K562 (cell line): ENCODE measurements around the gene RCOR1. TPM values are rescaled to one million over a fixed set of nuclear protein-coding genes. Genes with fewer than 3 reads are reported as not detected.

ENCODE experiments used
- ATAC-seq: fragments of 200-7000 bp; cut with Tn5 transposase; 3 replicates; pipeline ENCODE4 v1.9.1; 2020; ENCODE audit warnings: moderate library complexity
- BruUV-seq: library from RNA; stranded (reverse); fragments of 400-500 nt; replicated peaks from 2 replicates; lab custom pipeline; 2021; lab: Mats Ljungman, UMichigan
- CTCF ChIA-PET: fragments of 300-600 bp; formaldehyde crosslinking; extraction: SDS; loops from one replicate; lab custom pipeline; 2021; ENCODE audit warnings: low intra/inter-chr PET ratio; lab: Yijun Ruan, JAX
- POLR2A ChIA-PET: fragments of 300-600, 350-650 bp; sonication (Branson Sonifier 250); formaldehyde crosslinking; extraction: SDS; loops from one replicate; lab custom pipeline; 2021; ENCODE audit warnings: antibody characterized with exemption, inconsistent platforms; lab: Yijun Ruan, JAX
- DNase-seq, 4 experiments: peaks; one replicate each; pipeline versions ENCODE4 v3.0.0 to v3.0.0-alpha.2; 2011 to 2018; ENCODE audit warnings: low spot score in 3 of 4, mixed read lengths in 3 of 4; ENCODE audit errors: extremely low read depth in 1 of 4
- FAIRE-seq: peaks from 2 replicates; lab custom pipeline; 2011; peaks lifted over from hg19 to GRCh38; lab: Jason Lieb, UNC
- H2AFZ ChIP-seq: 2 replicates; pipeline ENCODE4 v1.6.0; 2011; ENCODE audit warnings: low read depth, low read length, control low read depth, inconsistent platforms
- H3K27ac ChIP-seq: fragments of 200-600 bp; 3 replicates; pipeline ENCODE4 v1.8.0; 2011; ENCODE audit warnings: low read depth, mild to moderate bottlenecking, control low read depth, inconsistent platforms, low read length, moderate library complexity, mixed read lengths; ENCODE audit errors: extremely low read depth
- H3K27me3 ChIP-seq, 2 experiments: fragments of 300-600 bp in 1 of 2; 2 replicates in 1 of 2; 3 replicates in 1 of 2; pipeline versions ENCODE4 v1.6.0 to v1.8.0; 2011; ENCODE audit warnings: inconsistent platforms in 2 of 2, low read length in 2 of 2, mild to moderate bottlenecking in 1 of 2, mixed read lengths in 1 of 2, moderate library complexity in 1 of 2; ENCODE audit not compliant: control insufficient read depth in 2 of 2, insufficient read depth in 2 of 2
- H3K36me3 ChIP-seq: fragments of 300-600 bp; 3 replicates; pipeline ENCODE4 v1.8.0; 2011; ENCODE audit warnings: mild to moderate bottlenecking, low read length, inconsistent platforms; ENCODE audit not compliant: control insufficient read depth, insufficient read depth
- H3K4me1 ChIP-seq, 2 experiments: fragments of 200-600 bp in 1 of 2; replicated peaks in 1 of 2; 2 replicates in 1 of 2; 3 replicates in 1 of 2; pipeline versions ENCODE4 v1.5.1 to v1.8.0; 2011; ENCODE audit warnings: inconsistent platforms in 2 of 2, low read length in 2 of 2, mild to moderate bottlenecking in 1 of 2, mixed read lengths in 1 of 2, moderate library complexity in 1 of 2; ENCODE audit not compliant: control insufficient read depth in 2 of 2, insufficient read depth in 2 of 2
- H3K4me2 ChIP-seq: 2 replicates; pipeline ENCODE4 v1.6.1; 2011; ENCODE audit warnings: low read length, control low read depth, inconsistent platforms, mixed read lengths; ENCODE audit not compliant: insufficient read depth
- H3K4me3 ChIP-seq: fragments of 200-600 bp; sonication (generic), shearing (Covaris generic); 2 replicates; pipeline ENCODE4 v1.5.1; 2016; ENCODE audit warnings: control low read depth, inconsistent platforms
- H3K79me2 ChIP-seq: fragments of 200-600 bp; 3 replicates; pipeline ENCODE4 v1.8.0; 2011; ENCODE audit warnings: low read length, inconsistent platforms; ENCODE audit not compliant: control insufficient read depth, insufficient read depth
- H3K9ac ChIP-seq, 2 experiments: 2 replicates each; pipeline versions ENCODE4 v1.6.0 to v1.6.1; 2011; ENCODE audit warnings: low read depth in 2 of 2, low read length in 2 of 2, control low read depth in 1 of 2, inconsistent platforms in 1 of 2, mild to moderate bottlenecking in 1 of 2, mixed read lengths in 1 of 2; ENCODE audit not compliant: insufficient read depth in 1 of 2
- H3K9me1 ChIP-seq: one replicate; pipeline ENCODE4 v1.6.0; 2011; ENCODE audit warnings: inconsistent platforms, mild to moderate bottlenecking, low read length, moderate library complexity; ENCODE audit not compliant: control insufficient read depth, insufficient read depth
- H3K9me3 ChIP-seq: replicated peaks from 2 replicates; pipeline ENCODE4 v1.5.1; 2011; ENCODE audit warnings: low read depth, low read length, inconsistent platforms; ENCODE audit not compliant: control insufficient read depth, insufficient read depth
- H4K20me1 ChIP-seq: replicated peaks from 2 replicates; pipeline ENCODE4 v1.6.1; 2011; ENCODE audit warnings: low read length, inconsistent platforms, mixed read lengths; ENCODE audit not compliant: control insufficient read depth, insufficient read depth
- HOMEZ ChIP-seq: fragments of 250-450 bp; sonication (Bioruptor Pico); IDR thresholded peaks from 2 replicates; pipeline ENCODE4 v1.4.0; 2020; ENCODE audit warnings: mild to moderate bottlenecking, moderate library complexity
- NEUROD1 ChIP-seq: fragments of 150-350 bp; IDR thresholded peaks from 2 replicates; pipeline ENCODE4 v1.6.1; 2014; ENCODE audit warnings: borderline replicate concordance, low read length, low read depth; ENCODE audit not compliant: partially characterized antibody
- NFE2L1 ChIP-seq: fragments of 450-650 bp; IDR thresholded peaks from 2 replicates; pipeline ENCODE4 v1.6.1; 2016; ENCODE audit warnings: missing genetic modification characterization, low read depth, mild to moderate bottlenecking, missing compliant biosample characterization, moderate library complexity, borderline replicate concordance
- OTX1 ChIP-seq: fragments of 450-650 bp; formaldehyde crosslinking; IDR thresholded peaks from 2 replicates; pipeline ENCODE4 v1.4.0; 2022; ENCODE audit warnings: mild to moderate bottlenecking
- TBL1XR1 ChIP-seq, 2 experiments: IDR thresholded peaks; 2 replicates each; pipeline ENCODE4 v1.6.1; 2012; ENCODE audit warnings: improper control_type of control experiment in 2 of 2, low read length in 2 of 2, mild to moderate bottlenecking in 1 of 2
- XRCC3 ChIP-seq: fragments of 450-650 bp; IDR thresholded peaks from 2 replicates; pipeline ENCODE4 v1.6.1; 2017; ENCODE audit warnings: mild to moderate bottlenecking, moderate library complexity
- ZBED1 ChIP-seq: IDR thresholded peaks from 2 replicates; pipeline ENCODE4 v1.6.1; 2014
- ZNF184 ChIP-seq: sonication (generic); formaldehyde crosslinking; IDR thresholded peaks from 2 replicates; pipeline ENCODE4 v1.5.0; 2020; ENCODE audit warnings: missing genetic modification reagents
- ZNF24 ChIP-seq: fragments of 450-650 bp; IDR thresholded peaks from 2 replicates; pipeline ENCODE4 v1.6.1; 2016
- ZNF57 ChIP-seq: fragments of 450-650 bp; formaldehyde crosslinking; IDR thresholded peaks from 2 replicates; pipeline ENCODE4 v1.4.0; 2020; ENCODE audit warnings: mild to moderate bottlenecking, moderate library complexity
- ZNF76 ChIP-seq: fragments of 250-450 bp; sonication (Bioruptor Pico); IDR thresholded peaks from 2 replicates; pipeline ENCODE4 v1.4.0; 2020; ENCODE audit warnings: mild to moderate bottlenecking, moderate library complexity, borderline replicate concordance
- WGBS: fragments of 100-300 bp; shearing (Covaris generic); methylation state at CpG from one replicate; pipeline ENCODE4 v1.1.6; 2016; ENCODE audit warnings: low coverage, mixed read lengths; ENCODE audit not compliant: insufficient coverage; ENCODE audit errors: missing lambda C conversion rate; 5-methylcytosine and 5-hydroxymethylcytosine counted together
- in situ Hi-C: fragments of 300-500 bp; cut with MboI; formaldehyde crosslinking; loops from 4 replicates; pipeline ENCODE4 v1.15.0; 2018; ENCODE audit warnings: inconsistent platforms, mixed read lengths
- intact Hi-C: fragments of 100-400 bp; cut with micrococcal nuclease; formaldehyde crosslinking; loops from 2 replicates; pipeline ENCODE4 v1.14.2; 2022
- polyA plus RNA-seq, 8 experiments: library from polyadenylated mRNA; depleted of rRNA in 4 of 8; stranded (reverse) in 5 of 8; unstranded in 3 of 8; fragments of >200 nt; fragmentation: Nextera tagmentation in 2 of 8; fragmentation: Illumina TruSeq in 1 of 8; extraction: Ambion mirVana in 2 of 8; extraction: Trizol in 1 of 8; gene quantifications; 2 replicates each; pipeline versions ENCODE4 v1.2.1 to v1.2.3, GENCODE V29; 2011 to 2014; ENCODE audit warnings: inconsistent platforms in 1 of 8, missing spikeins in 1 of 8
- total RNA-seq, 7 experiments: library from RNA; depleted of rRNA in 6 of 7; stranded (reverse); fragments of >200 nt in 6 of 7; fragmentation: Illumina TruSeq in 2 of 7; extraction: Trizol in 2 of 7; gene quantifications; 2 replicates each; pipeline versions ENCODE4 v1.2.1 to v1.2.3, GENCODE V29; 2011 to 2021; ENCODE audit warnings: low replicate concordance in 1 of 7

Gene RCOR1
- total and polyA plus RNA-seq, 9 of the 15 experiments (the other 6 are each of a cell fraction or from before 2014, with no cell fraction given): 8.5 to 47.9 (median 20.9) TPM

DNA sequence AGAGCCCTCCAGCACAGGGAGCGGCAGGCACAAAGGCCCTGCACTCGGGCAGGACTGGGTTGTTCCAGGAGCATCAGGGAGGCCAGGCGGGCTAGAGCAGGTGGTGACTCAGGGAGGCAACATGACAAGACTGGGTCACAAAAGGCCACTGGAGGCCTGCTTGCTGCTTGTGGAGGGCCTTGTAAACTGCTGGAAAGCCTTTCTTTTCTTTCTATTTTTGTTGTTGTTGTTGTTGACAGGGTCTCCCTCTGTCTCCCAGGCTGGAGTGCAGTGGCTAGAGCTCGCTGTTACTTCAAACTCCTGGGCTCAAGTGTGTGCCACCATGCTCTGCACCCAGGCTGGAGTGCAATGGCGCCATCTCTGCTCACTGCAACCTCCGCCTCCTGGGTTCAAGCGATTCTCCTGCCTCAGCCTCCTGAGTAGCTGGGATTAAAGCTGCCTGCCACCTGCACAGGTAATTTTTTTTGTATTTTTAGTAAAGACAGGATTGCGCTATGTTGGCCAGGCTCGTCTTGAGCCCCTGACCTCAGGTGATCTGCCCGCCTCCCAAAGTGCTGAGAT is 11.8 kb upstream of the RCOR1 start:
- Histone ChIP-seq H3K4me2 (no peak overlapping the region), H3K4me3 (no peak overlapping the region), H3K9me1 (no peaks in the 10 kb centered on the region), H3K27ac (no peak overlapping the region), H2AFZ (no peak overlapping the region), H3K9me3 (no peaks in the 10 kb centered on the region), H3K27me3 (no peaks in the 10 kb centered on the region), H3K4me1 (peaks cover 12 to 17% of the 10 kb centered on the region in 2 experiments; a peak in 4 of 5 replicates), H3K79me2 (no peaks in the 10 kb centered on the region), H3K36me3 (no peaks in the 10 kb centered on the region), H4K20me1 (no peaks in the 10 kb centered on the region), H3K9ac (peak overlapping the region in 1 of 2 experiments; percentile 26; a peak in 1 of 4 replicates)
- 78% methylated on average over 7 of the region's 10 CpGs for WGBS
- DNase-seq (no peak), FAIRE-seq (no peak), ATAC-seq (no peak)
- ChIA-PET POLR2A (interaction anchor here (1.3 kb wide), 1 partner anchor 9 kb away, joined by 5 read pairs; no protein-coding TSS in a partner anchor), CTCF (no interaction called here)
- BruUV-seq: no TSS peak
- in situ Hi-C loops (no loop called here), intact Hi-C loops (no loop called here)
- TF ChIP-seq ZNF57 (CRISPR knock-in tag) (no peak), HOMEZ (CRISPR knock-in tag) (no peak), ZNF76 (CRISPR knock-in tag) (no peak), XRCC3 (no peak), NEUROD1 (no peak), OTX1 (no peak), NFE2L1 (tag) (no peak), ZNF184 (CRISPR knock-in tag) (no peak), ZNF24 (no peak), ZBED1 (no peak), TBL1XR1 (IDR thresholded peaks at IDR 0.05; ENCODE audit: low read length in 2 of 2) (no peak)
